ENCODE results near the gene TMEM184C. TPM values are rescaled to one million over a fixed set of nuclear protein-coding genes. Genes with fewer than 3 reads are reported as not detected.

The TMEM184C gene
- polyA plus RNA-seq, 4 donors = 4.6 to 29.0 (median 10.4) TPM

DNA sequence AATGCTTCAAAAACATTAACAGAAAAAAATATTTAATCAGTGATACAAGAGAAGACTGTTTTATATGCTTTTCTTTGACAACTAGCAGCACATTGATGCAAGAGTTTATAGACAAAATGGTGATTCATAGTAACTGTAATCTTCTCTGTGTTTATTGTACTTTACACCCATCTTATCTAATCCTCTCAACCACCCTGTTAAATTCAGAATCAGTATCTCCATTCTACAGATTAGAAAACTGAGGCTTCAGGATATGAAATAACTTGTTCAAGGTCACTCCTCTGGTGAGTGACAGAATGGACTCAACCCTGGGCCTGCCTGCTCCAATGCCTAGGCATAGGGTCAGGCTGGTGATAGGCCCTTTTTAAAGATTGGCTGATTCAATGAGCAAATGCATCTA lies 26.1 kb upstream of the TMEM184C start:
- DNase-seq (peak in 1 of 2 donors; percentile 36), FAIRE-seq (no peak)
- Histone ChIP-seq H3K36me3 (ENCODE audit: control insufficient read depth in 3 of 3, insufficient read depth in 2 of 3, low read depth in 1 of 3, low read length in 3 of 3) (no peaks in the 10 kb centered on the region), H3K27ac (ENCODE audit: low read depth in 1 of 3, low read length in 2 of 3) (no peak overlapping the region), H3K4me1 (ENCODE audit: control insufficient read depth in 3 of 3, insufficient read depth in 2 of 3, low read depth in 1 of 3, low read length in 2 of 3) (no peaks in the 10 kb centered on the region), H3K4me3 (ENCODE audit: low read depth in 1 of 3, low read length in 3 of 3) (no peak overlapping the region), H3K27me3 (ENCODE audit: control insufficient read depth in 3 of 3, insufficient read depth in 3 of 3, low read length in 3 of 3) (no peaks in the 10 kb centered on the region), H3K9me3 (ENCODE audit: control insufficient read depth in 2 of 2, insufficient read depth in 1 of 2, low read depth in 1 of 2, low read length in 1 of 2) (no peaks in the 10 kb centered on the region)

DNA sequence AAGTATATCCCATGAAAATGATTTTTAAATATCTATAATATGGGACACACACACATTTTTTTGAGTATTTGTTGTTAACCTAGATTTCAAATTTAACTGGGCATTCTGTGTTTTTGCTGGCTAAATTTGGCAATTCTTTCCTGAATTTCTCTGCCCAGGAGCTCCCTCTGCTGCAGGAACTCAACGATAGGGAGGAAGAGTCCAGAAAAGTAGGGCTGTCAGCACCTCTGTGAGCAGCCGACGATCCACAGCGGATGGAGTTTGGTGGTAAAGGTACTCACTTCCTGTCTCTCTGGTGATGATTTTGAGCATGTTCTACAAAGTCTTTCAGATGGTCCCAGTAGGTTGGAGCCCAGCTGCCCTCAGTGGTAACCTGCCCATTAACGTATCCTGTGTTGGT lies 23.1 kb upstream of the TMEM184C start:
- DNase-seq = no peak
- Histone ChIP-seq H3K4me1 (ENCODE audit: control insufficient read depth in 3 of 3, insufficient read depth in 2 of 3, low read depth in 1 of 3, low read length in 2 of 3) (no peaks in the 10 kb centered on the region), H3K27ac (ENCODE audit: low read depth in 1 of 3, low read length in 2 of 3) (no peak overlapping the region), H3K4me3 (ENCODE audit: low read depth in 1 of 3, low read length in 3 of 3) (no peak overlapping the region), H3K36me3 (ENCODE audit: control insufficient read depth in 3 of 3, insufficient read depth in 2 of 3, low read depth in 1 of 3, low read length in 3 of 3) (no peaks in the 10 kb centered on the region), H3K9me3 (ENCODE audit: control insufficient read depth in 2 of 2, insufficient read depth in 1 of 2, low read depth in 1 of 2, low read length in 1 of 2) (no peaks in the 10 kb centered on the region), H3K27me3 (ENCODE audit: control insufficient read depth in 3 of 3, insufficient read depth in 3 of 3, low read length in 3 of 3) (no peaks in the 10 kb centered on the region)
- 61 to 65% (median 64%) methylated on average over 5 of the region's 5 CpGs for WGBS, 3 donors
- FAIRE-seq = no peak

DNA sequence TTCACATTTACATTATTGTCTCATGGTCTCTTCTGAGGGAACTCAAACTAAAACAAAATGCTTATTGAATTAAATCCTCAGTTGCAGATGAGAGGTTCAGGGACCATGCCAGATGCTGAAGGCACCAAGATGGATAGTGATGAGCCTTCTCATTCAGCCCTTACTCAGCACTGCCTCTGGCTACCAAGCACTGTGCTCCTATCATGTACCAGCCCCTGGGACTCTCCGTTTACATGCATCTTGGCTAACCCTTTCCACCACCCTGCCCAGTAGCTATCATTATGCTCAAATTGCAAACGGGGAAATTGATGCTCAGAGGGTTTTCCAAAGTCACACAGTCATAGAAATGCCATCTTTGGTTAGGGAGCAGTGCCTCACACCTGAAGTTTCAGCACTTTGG lies 22.6 kb upstream of the TMEM184C start:
- H3K36me3 ChIP-seq (ENCODE audit: control insufficient read depth in 3 of 3, insufficient read depth in 2 of 3, low read depth in 1 of 3, low read length in 3 of 3) = no peaks in the 10 kb centered on the region
- WGBS, 3 donors = 63 to 79% (median 79%) methylated on average over 2 of the region's 2 CpGs
- no peak overlapping the region for H3K27ac ChIP-seq (ENCODE audit: low read depth in 1 of 3, low read length in 2 of 3)
- no peak for FAIRE-seq
- no peak for DNase-seq
- H3K27me3 ChIP-seq (ENCODE audit: control insufficient read depth in 3 of 3, insufficient read depth in 3 of 3, low read length in 3 of 3) = no peaks in the 10 kb centered on the region
- H3K4me1 ChIP-seq (ENCODE audit: control insufficient read depth in 3 of 3, insufficient read depth in 2 of 3, low read depth in 1 of 3, low read length in 2 of 3) = no peaks in the 10 kb centered on the region
- no peak overlapping the region for H3K4me3 ChIP-seq (ENCODE audit: low read depth in 1 of 3, low read length in 3 of 3)
- no peaks in the 10 kb centered on the region for H3K9me3 ChIP-seq (ENCODE audit: control insufficient read depth in 2 of 2, insufficient read depth in 1 of 2, low read depth in 1 of 2, low read length in 1 of 2)

DNA sequence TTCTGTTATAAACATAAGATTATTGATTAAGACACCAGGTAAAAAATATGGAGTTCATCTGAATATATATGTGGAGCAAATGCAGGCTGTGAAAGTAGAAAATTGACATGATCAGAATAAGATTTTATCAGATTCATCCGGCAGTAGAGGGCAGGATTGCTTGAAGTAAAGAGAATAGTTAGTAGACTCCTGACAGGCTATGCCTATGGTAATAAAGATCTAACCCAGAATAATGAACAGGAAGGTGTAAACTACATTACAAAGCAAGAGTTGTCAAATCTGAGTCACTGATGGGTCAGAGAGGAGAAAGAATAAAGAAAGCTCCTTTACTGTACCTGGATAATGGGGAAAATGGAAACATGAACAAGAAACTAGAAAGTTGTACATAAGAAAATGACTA lies 20.8 kb upstream of the TMEM184C start:
- FAIRE-seq = no peak
- 35 to 55% (median 50%) methylated on average over 1 of the region's 1 CpG for WGBS, 3 donors
- no peak overlapping the region for H3K4me3 ChIP-seq (ENCODE audit: low read depth in 1 of 3, low read length in 3 of 3)
- no peaks in the 10 kb centered on the region for H3K9me3 ChIP-seq (ENCODE audit: control insufficient read depth in 2 of 2, insufficient read depth in 1 of 2, low read depth in 1 of 2, low read length in 1 of 2)
- no peak for DNase-seq
- H3K36me3 ChIP-seq (ENCODE audit: control insufficient read depth in 3 of 3, insufficient read depth in 2 of 3, low read depth in 1 of 3, low read length in 3 of 3) = no peaks in the 10 kb centered on the region
- no peaks in the 10 kb centered on the region for H3K27me3 ChIP-seq (ENCODE audit: control insufficient read depth in 3 of 3, insufficient read depth in 3 of 3, low read length in 3 of 3)
- no peaks in the 10 kb centered on the region for H3K4me1 ChIP-seq (ENCODE audit: control insufficient read depth in 3 of 3, insufficient read depth in 2 of 3, low read depth in 1 of 3, low read length in 2 of 3)
- H3K27ac ChIP-seq (ENCODE audit: low read depth in 1 of 3, low read length in 2 of 3) = no peak overlapping the region

DNA sequence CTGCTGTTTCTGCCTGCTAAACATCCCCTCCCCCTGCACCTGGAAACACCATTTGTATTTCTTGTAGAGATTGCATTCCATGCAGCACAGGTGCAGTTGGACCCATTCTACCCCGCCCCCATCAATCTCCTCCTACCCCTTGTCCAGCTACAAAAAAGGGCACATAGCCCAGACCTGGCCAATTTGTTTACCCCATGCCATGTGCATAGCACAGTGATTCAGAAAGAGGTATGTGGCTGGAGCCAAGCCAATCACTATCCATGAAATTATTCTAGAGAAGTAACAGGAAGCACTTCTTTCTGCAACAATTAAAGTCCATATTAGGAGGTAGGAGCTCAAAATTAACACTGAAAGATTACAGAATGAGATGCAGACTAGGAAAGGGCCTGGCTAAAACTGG lies 20.2 kb upstream of the TMEM184C start:
- DNase-seq (no peak), FAIRE-seq (no peak)
- H3K27ac ChIP-seq (ENCODE audit: low read depth in 1 of 3, low read length in 2 of 3) = no peak overlapping the region
- no peak overlapping the region for H3K4me3 ChIP-seq (ENCODE audit: low read depth in 1 of 3, low read length in 3 of 3)
- WGBS, 3 donors = 0% methylated on average over 1 of the region's 1 CpG
- no peaks in the 10 kb centered on the region for H3K36me3 ChIP-seq (ENCODE audit: control insufficient read depth in 3 of 3, insufficient read depth in 2 of 3, low read depth in 1 of 3, low read length in 3 of 3)
- no peaks in the 10 kb centered on the region for H3K27me3 ChIP-seq (ENCODE audit: control insufficient read depth in 3 of 3, insufficient read depth in 3 of 3, low read length in 3 of 3)
- H3K9me3 ChIP-seq (ENCODE audit: control insufficient read depth in 2 of 2, insufficient read depth in 1 of 2, low read depth in 1 of 2, low read length in 1 of 2) = no peaks in the 10 kb centered on the region
- no peaks in the 10 kb centered on the region for H3K4me1 ChIP-seq (ENCODE audit: control insufficient read depth in 3 of 3, insufficient read depth in 2 of 3, low read depth in 1 of 3, low read length in 2 of 3)

DNA sequence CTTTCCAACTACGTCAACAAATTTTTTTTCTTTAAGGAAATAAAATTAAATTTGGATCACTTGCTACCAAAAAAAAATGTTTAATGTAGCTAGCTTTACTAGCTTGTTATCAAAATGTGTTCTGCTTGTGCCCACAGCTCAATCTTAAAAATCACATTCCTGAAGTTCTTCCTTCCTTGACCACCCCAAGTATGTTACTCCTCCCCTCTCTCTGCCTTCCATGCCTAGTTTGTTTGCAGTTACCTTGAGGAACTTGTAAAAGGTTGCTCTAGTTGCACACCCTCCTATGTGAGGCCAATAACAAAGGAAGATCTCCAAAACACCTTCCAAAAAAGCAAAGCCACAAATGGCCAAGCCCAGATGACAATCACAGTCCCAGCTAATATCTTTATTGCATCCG lies 19.6 kb upstream of the TMEM184C start:
- Histone ChIP-seq H3K9me3 (ENCODE audit: control insufficient read depth in 2 of 2, insufficient read depth in 1 of 2, low read depth in 1 of 2, low read length in 1 of 2) (no peaks in the 10 kb centered on the region), H3K4me1 (ENCODE audit: control insufficient read depth in 3 of 3, insufficient read depth in 2 of 3, low read depth in 1 of 3, low read length in 2 of 3) (no peaks in the 10 kb centered on the region), H3K36me3 (ENCODE audit: control insufficient read depth in 3 of 3, insufficient read depth in 2 of 3, low read depth in 1 of 3, low read length in 3 of 3) (no peaks in the 10 kb centered on the region), H3K27me3 (ENCODE audit: control insufficient read depth in 3 of 3, insufficient read depth in 3 of 3, low read length in 3 of 3) (no peaks in the 10 kb centered on the region), H3K4me3 (ENCODE audit: low read depth in 1 of 3, low read length in 3 of 3) (no peak overlapping the region), H3K27ac (ENCODE audit: low read depth in 1 of 3, low read length in 2 of 3) (no peak overlapping the region)
- DNase-seq (no peak), FAIRE-seq (no peak)
- WGBS, 3 donors = 78 to 80% (median 80%) methylated on average over 2 of the region's 2 CpGs

DNA sequence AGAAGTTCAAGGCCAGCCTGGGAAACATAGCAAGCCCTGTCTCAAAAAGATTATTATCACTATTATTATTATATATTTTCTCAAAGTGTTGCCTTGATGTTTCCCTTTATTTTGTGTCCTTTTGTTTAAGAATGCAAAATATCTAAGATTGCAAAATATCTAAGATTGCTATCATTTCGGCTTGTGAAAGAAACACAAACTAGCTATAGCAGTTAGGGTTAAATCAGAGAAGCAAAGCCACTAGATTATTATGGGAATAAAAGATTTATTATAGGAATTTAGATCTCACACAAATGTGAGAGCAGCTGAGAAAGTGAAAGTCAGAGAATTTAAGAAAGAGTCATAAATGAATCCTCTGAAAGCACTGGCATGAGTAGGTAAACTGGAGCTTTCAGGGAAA lies 18.0 kb upstream of the TMEM184C start:
- no peaks in the 10 kb centered on the region for H3K4me1 ChIP-seq (ENCODE audit: control insufficient read depth in 3 of 3, insufficient read depth in 2 of 3, low read depth in 1 of 3, low read length in 2 of 3)
- H3K36me3 ChIP-seq (ENCODE audit: control insufficient read depth in 3 of 3, insufficient read depth in 2 of 3, low read depth in 1 of 3, low read length in 3 of 3) = no peaks in the 10 kb centered on the region
- 84 to 93% (median 85%) methylated on average over 1 of the region's 1 CpG for WGBS, 3 donors
- no peak overlapping the region for H3K27ac ChIP-seq (ENCODE audit: low read depth in 1 of 3, low read length in 2 of 3)
- no peaks in the 10 kb centered on the region for H3K9me3 ChIP-seq (ENCODE audit: control insufficient read depth in 2 of 2, insufficient read depth in 1 of 2, low read depth in 1 of 2, low read length in 1 of 2)
- no peak overlapping the region for H3K4me3 ChIP-seq (ENCODE audit: low read depth in 1 of 3, low read length in 3 of 3)
- H3K27me3 ChIP-seq (ENCODE audit: control insufficient read depth in 3 of 3, insufficient read depth in 3 of 3, low read length in 3 of 3) = no peaks in the 10 kb centered on the region
- FAIRE-seq (no peak), DNase-seq (no peak)

DNA sequence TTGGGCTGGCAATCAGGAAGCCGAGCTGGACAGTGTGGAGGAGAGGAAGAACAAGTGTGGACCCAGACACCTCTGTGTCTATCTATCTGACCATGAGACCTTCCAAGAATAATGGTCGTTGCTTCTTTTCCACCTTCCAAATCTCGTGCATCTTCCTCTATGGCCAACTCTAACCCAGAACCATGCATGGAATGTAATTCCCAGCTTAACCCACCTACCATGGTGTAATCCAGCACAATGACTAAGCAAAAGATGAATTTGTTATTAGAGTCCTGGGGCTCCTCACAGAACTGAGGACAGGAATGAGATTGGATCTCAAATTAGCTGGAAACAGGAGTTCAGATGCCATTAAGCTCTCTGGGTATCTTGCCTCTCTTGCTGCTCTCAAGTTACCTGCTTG lies 17.4 kb upstream of the TMEM184C start:
- WGBS, 3 donors = 73 to 80% (median 77%) methylated on average over 3 of the region's 3 CpGs

DNA sequence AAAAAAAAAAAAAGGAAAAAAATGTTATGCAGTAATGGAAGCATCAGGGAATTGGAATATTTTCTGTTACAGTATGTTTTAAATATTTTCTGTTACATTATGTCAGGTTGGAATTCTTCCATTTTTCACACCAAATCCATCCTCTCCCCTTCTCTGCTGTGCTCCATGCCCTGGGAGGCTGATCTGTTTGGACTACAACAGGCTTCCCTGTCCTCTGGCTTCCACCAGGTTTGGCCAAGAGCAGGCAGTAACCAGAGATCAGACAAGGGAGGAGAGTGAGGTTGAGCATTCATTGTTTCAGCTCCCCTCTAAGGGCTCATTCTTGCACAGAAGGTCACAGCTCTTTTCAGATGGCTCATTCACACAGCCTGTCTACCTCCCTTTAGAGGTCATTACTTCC lies 11.7 kb upstream of the TMEM184C start:
- no peak overlapping the region for H3K4me3 ChIP-seq (ENCODE audit: low read depth in 1 of 3, low read length in 3 of 3)
- H3K27me3 ChIP-seq (ENCODE audit: control insufficient read depth in 3 of 3, insufficient read depth in 3 of 3, low read length in 3 of 3) = no peaks in the 10 kb centered on the region
- no peak overlapping the region for H3K27ac ChIP-seq (ENCODE audit: low read depth in 1 of 3, low read length in 2 of 3)
- FAIRE-seq = no peak
- H3K9me3 ChIP-seq (ENCODE audit: control insufficient read depth in 2 of 2, insufficient read depth in 1 of 2, low read depth in 1 of 2, low read length in 1 of 2) = no peaks in the 10 kb centered on the region
- no peak for DNase-seq
- no peaks in the 10 kb centered on the region for H3K4me1 ChIP-seq (ENCODE audit: control insufficient read depth in 3 of 3, insufficient read depth in 2 of 3, low read depth in 1 of 3, low read length in 2 of 3)
- no peaks in the 10 kb centered on the region for H3K36me3 ChIP-seq (ENCODE audit: control insufficient read depth in 3 of 3, insufficient read depth in 2 of 3, low read depth in 1 of 3, low read length in 3 of 3)

More for the DNA sequence above, 17.4 kb upstream of the TMEM184C start:
- no peaks in the 10 kb centered on the region for H3K27me3 ChIP-seq (ENCODE audit: control insufficient read depth in 3 of 3, insufficient read depth in 3 of 3, low read length in 3 of 3)
- H3K36me3 ChIP-seq (ENCODE audit: control insufficient read depth in 3 of 3, insufficient read depth in 2 of 3, low read depth in 1 of 3, low read length in 3 of 3) = no peaks in the 10 kb centered on the region
- DNase-seq (no peak), FAIRE-seq (no peak)
- no peak overlapping the region for H3K4me3 ChIP-seq (ENCODE audit: low read depth in 1 of 3, low read length in 3 of 3)
- no peaks in the 10 kb centered on the region for H3K4me1 ChIP-seq (ENCODE audit: control insufficient read depth in 3 of 3, insufficient read depth in 2 of 3, low read depth in 1 of 3, low read length in 2 of 3)
- H3K9me3 ChIP-seq (ENCODE audit: control insufficient read depth in 2 of 2, insufficient read depth in 1 of 2, low read depth in 1 of 2, low read length in 1 of 2) = no peaks in the 10 kb centered on the region
- H3K27ac ChIP-seq (ENCODE audit: low read depth in 1 of 3, low read length in 2 of 3) = no peak overlapping the region

All from small intestine (tissue), 7 donors.